ENCODE measurements around the gene SNAI3. TPM values are rescaled to one million over a fixed set of nuclear protein-coding genes. Genes with fewer than 3 reads are reported as not detected.

SNAI3 gene
- polyA plus RNA-seq (ENCODE audit: insufficient read length in 12 of 12): 1 to 10 TPM in 10 of 12 donors, not detected in 2; 3.6 to 8.6 (median 6.6) TPM
- long read RNA-seq, donor 1: 0 reads
- long read RNA-seq, donor 2, transcript SNAI3-201 (3 exons, 1,732 nt): major isoform, 8 of 8 reads
- long read RNA-seq, donor 2, partial matches to known transcripts: 0 of 8 reads
- long read RNA-seq, donor 2, other reads (novel, unspliced or antisense): 0 of 8 reads
- long read RNA-seq, donor 3, partial matches to known transcripts: 0 of 1 reads
- long read RNA-seq, donor 3, other reads (novel, unspliced or antisense): 0 of 1 reads
- long read RNA-seq, donor 4: 0 reads
- long read RNA-seq, donor 5, partial matches to known transcripts: 0 of 4 reads
- long read RNA-seq, donor 5, other reads (novel, unspliced or antisense): 0 of 4 reads
- long read RNA-seq, donor 6, transcript SNAI3-201 (3 exons, 1,732 nt): major isoform, 9 of 9 reads
- long read RNA-seq, donor 6, partial matches to known transcripts: 0 of 9 reads
- long read RNA-seq, donor 6, other reads (novel, unspliced or antisense): 0 of 9 reads
- long read RNA-seq, donor 7, partial matches to known transcripts: 0 of 3 reads
- long read RNA-seq, donor 7, other reads (novel, unspliced or antisense): 0 of 3 reads
- long read RNA-seq, donor 8, partial matches to known transcripts: 0 of 4 reads
- long read RNA-seq, donor 8, other reads (novel, unspliced or antisense): 0 of 4 reads
- long read RNA-seq, donor 9, partial matches to known transcripts: 0 of 2 reads
- long read RNA-seq, donor 9, other reads (novel, unspliced or antisense): 0 of 2 reads
- long read RNA-seq, donor 10, transcript SNAI3-201 (3 exons, 1,732 nt): major isoform, 8 of 8 reads
- long read RNA-seq, donor 10, partial matches to known transcripts: 0 of 8 reads
- long read RNA-seq, donor 10, other reads (novel, unspliced or antisense): 0 of 8 reads
- long read RNA-seq, donor 11, partial matches to known transcripts: 0 of 4 reads
- long read RNA-seq, donor 11, other reads (novel, unspliced or antisense): 0 of 4 reads

GRCh38 chr16:88686439-88687253 is at the start of gene SNAI3:
Gene SNAI3 (minus strand): TSS chr16:88686507. CDS start chr16:88686406, 101 bp downstream.
- peak; percentile 54 for DNase-seq

- DNase-seq: no peak
These were observed 49.8 kb upstream of the SNAI3 start for GRCh38 chr16:88736088-88736487.

- no peak for DNase-seq
These were observed 49.3 kb upstream of the SNAI3 start for GRCh38 chr16:88735616-88736015.

GRCh38 chr16:88735121-88735520 is 48.8 kb upstream of the SNAI3 start:
- no peak for DNase-seq

- DNase-seq: no peak
These were observed 48.0 kb upstream of the SNAI3 start for GRCh38 chr16:88734361-88734728.

GRCh38 chr16:88733630-88734360 is 47.5 kb upstream of the SNAI3 start:
- no peak for DNase-seq

GRCh38 chr16:88732961-88733294 is 46.6 kb upstream of the SNAI3 start:
- DNase-seq: no peak

- no peak for DNase-seq
These were observed 46.1 kb upstream of the SNAI3 start for GRCh38 chr16:88732172-88732960.

GRCh38 chr16:88731699-88732098 is 45.4 kb upstream of the SNAI3 start:
- DNase-seq: no peak

- DNase-seq: no peak
These were observed 44.6 kb upstream of the SNAI3 start for GRCh38 chr16:88730632-88731607.

- no peak for DNase-seq
These were observed 41.6 kb upstream of the SNAI3 start for GRCh38 chr16:88727871-88728270.

GRCh38 chr16:88726981-88727380 is 40.7 kb upstream of the SNAI3 start:
- no peak for DNase-seq

GRCh38 chr16:88726408-88726749 is 40.1 kb upstream of the SNAI3 start:
- DNase-seq: no peak

GRCh38 chr16:88725609-88726407 is 39.5 kb upstream of the SNAI3 start:
- DNase-seq: no peak

GRCh38 chr16:88724855-88725555 is 38.7 kb upstream of the SNAI3 start:
- DNase-seq: no peak

GRCh38 chr16:88723911-88724310 is 37.6 kb upstream of the SNAI3 start:
- no peak for DNase-seq

- no peak for DNase-seq
These were observed 37.2 kb upstream of the SNAI3 start for GRCh38 chr16:88723507-88723887.
